Dermis blood vessel endothelial cell (primary cell): ENCODE data around the gene ABCA8. TPM values are rescaled to one million over a fixed set of nuclear protein-coding genes. Genes with fewer than 3 reads are reported as not detected.
"Not testable (repeated sequence)": the region's sequence is repeated elsewhere in the genome, so short reads cannot be mapped to it uniquely, and the experiment has no call there.

Source experiments
- DNase-seq: peaks from one replicate; pipeline ENCODE4 v3.0.0; 2010
- total RNA-seq: library from RNA; depleted of rRNA; stranded (reverse); fragments of >200 nt; gene quantifications from 2 replicates; pipeline ENCODE4 v1.2.3, GENCODE V29; 2014

Gene ABCA8, protein sequence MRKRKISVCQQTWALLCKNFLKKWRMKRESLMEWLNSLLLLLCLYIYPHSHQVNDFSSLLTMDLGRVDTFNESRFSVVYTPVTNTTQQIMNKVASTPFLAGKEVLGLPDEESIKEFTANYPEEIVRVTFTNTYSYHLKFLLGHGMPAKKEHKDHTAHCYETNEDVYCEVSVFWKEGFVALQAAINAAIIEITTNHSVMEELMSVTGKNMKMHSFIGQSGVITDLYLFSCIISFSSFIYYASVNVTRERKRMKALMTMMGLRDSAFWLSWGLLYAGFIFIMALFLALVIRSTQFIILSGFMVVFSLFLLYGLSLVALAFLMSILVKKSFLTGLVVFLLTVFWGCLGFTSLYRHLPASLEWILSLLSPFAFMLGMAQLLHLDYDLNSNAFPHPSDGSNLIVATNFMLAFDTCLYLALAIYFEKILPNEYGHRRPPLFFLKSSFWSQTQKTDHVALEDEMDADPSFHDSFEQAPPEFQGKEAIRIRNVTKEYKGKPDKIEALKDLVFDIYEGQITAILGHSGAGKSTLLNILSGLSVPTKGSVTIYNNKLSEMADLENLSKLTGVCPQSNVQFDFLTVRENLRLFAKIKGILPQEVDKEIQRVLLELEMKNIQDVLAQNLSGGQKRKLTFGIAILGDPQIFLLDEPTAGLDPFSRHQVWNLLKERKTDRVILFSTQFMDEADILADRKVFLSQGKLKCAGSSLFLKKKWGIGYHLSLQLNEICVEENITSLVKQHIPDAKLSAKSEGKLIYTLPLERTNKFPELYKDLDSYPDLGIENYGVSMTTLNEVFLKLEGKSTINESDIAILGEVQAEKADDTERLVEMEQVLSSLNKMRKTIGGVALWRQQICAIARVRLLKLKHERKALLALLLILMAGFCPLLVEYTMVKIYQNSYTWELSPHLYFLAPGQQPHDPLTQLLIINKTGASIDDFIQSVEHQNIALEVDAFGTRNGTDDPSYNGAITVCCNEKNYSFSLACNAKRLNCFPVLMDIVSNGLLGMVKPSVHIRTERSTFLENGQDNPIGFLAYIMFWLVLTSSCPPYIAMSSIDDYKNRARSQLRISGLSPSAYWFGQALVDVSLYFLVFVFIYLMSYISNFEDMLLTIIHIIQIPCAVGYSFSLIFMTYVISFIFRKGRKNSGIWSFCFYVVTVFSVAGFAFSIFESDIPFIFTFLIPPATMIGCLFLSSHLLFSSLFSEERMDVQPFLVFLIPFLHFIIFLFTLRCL (N-terminal part only)
- total RNA-seq = under 0.01 and 0.19 TPM in 2 replicates

DNA sequence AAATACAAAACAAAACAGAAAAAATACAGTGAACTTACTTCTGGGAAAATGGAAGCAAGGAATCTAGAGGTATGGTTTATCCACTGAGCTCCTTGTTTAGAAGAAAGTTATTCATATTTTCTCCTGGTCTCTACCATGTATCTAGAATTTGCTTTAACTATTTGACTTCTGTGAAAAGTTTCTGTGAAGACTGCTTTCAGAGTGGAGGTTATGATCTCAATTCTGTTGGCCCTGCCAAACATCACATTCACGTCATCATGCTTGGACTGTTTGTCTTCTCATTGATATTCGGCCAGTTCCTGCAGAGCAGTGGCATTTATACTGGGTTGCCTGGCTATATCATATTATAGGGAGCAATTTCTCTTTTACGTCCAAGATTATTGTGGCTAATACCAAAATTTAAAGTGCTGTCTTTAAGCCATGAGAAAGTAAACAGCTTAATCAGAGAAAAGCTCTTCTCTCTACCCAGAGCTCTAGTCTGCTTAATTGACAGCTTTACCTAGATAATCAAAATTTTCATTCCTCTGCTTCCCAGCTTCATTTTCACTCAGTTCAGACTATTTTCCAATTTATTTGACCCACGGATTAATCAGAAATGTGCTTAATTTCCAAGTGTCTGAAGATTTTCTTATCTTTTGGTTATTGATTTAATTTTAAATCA lies at the start of gene ABCA8:
TSS of gene ABCA8 (minus strand) at position 212 of the 661 bp plus-strand sequence. CDS start 13,358 bp downstream, outside the sequence.
- DNase-seq = no peak

DNA sequence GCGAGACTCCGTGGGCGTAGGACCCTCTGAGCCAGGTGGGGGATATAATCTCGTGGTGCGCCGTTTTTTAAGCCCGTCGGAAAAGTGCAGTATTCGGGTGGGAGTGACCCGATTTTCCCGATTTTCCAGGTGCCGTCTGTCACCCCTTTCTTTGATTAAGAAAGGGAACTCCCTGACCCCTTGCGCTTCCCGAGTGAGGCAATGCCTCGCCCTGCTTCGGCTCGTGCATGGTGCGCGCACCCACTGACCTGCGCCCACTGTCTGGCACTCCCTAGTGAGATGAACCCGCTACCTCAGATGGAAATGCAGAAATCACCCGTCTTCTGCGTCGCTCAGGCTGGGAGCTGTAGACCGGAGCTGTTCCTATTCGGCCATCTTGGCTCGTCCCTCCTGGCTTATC lies 49.6 kb upstream of the ABCA8 start:
- not testable (repeated sequence) for DNase-seq

DNA sequence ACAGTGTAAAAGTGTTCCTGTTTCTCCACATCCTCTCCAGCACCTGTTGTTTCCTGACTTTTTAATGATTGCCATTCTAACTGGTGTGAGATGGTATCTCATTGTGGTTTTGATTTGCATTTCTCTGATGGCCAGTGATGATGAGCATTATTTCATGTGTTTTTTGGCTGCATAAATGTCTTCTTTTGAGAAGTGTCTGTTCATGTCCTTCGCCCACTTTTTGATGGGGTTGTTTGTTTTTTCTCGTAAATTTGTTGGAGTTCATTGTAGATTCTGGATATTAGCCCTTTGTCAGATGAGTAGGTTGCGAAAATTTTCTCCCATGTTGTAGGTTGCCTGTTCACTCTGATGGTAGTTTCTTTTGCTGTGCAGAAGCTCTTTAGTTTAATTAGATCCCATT lies 44.6 kb upstream of the ABCA8 start:
- not testable (repeated sequence) for DNase-seq

DNA sequence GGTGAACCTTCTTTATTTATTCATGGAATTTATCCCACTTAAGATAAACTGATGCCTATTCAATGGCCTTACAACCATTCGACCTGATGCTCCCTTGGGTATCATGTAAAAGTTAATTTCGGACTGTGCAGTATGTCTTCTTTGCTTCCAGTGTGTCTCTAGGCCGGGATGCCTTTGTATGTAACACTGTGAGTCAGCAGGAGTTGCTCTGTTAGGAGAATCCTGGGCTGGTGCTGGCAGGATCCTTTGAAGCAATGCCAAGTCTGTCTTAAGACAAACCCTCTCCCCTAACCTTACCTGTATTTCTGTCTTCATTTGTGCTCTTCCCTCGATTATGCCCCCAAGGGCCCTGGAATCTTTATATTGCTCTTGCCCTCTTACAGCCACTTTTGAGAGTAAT lies 37.9 kb upstream of the ABCA8 start:
- DNase-seq = peak; percentile 19

DNA sequence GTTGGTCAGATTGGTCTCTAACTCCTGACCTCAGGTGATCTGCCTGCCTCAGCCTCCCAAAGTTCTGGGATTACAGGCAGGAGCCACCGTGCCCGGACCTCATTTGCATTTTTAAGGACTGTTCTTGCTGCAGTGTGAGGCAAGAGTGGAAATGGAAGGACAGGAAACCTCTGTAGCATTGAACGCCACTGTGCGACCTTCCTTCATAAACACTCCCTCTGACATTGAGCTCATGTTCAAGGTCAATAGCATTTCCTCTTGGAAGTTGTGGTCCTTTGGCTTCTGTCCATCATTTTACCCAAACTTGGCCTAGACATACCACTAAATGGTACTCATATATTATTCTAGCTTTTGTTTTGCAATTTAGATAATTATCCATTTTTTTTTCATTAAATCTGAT lies 32.8 kb upstream of the ABCA8 start:
- no peak for DNase-seq

DNA sequence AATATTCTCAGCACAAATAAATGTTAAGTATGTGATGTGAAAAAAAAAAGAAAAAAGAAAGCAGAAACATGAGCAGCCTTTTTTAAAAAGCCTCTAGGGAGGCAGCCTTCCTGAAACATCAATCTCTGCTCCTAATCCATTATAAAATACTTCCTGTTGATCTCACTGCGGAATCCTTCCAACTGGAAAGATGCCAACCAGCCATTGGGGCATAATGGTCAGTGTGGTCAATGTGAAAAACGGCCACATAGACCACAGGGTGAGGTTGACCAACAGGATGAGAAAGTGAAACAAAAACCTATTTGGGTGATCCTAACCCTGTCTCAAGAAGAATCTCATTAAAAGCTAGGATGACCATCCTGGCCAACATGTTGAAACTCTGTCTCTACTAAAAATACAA lies 26.1 kb upstream of the ABCA8 start:
- peak; percentile 95 for DNase-seq

DNA sequence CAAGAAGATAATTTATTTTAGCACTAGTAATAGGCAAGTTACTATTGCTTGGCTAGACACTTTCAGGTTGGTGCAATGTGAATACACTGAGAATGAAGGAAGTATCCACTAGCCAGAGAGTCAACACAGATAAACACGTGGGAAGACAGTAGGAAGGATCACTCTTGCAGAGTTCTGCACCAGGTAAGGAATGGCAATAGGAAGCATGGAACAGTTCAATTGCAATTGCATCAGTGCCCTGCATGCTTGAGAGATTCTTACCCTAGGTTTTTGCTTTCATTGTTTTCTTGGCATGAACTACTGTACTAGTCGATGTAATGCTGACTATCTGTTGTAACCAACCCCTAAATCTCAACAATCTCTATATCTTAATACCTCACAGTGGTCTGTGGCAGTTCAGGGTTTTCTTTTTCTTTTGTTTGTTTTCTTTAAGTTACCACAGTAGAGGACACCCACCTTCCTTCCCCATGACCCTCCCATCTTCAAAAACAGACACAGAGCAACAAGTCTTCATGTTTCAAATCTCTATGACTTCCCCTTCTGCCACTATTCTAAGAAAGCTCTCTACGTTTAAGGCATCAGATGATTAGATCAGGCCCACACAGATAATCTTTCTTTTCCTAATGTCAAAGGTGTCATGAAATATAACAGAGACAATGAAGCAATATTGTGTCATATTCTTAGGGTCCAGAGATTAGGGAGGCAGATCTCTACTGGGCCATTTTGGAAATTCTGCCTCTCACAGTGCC lies 18.1 kb upstream of the ABCA8 start:
- DNase-seq = no peak

DNA sequence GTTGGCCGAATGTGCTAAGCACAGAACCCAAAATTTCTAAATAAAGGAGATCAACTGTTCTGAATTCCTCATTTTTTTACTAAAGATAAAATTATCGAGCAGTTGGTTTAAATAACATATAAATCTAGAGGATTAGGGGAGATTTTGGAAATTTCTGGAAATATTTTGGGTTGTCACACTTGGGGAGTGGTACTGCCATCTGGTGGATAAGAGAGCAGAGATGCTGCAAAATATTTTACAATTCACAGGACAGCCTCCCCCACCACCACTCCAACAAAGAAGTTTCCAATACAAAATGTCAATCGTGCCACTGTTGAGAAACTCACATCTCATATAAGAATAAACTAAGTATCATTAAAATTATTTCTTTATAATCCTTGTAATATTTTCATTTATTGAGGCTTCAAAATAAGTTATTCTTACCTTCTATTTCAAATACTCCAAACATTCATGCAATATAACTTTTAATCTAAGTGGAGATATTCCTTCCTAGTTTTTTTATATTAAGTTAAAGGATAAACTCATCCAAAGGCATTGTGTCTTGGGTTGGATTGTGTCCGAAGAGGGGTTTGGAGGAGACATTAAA lies 17.0 kb upstream of the ABCA8 start:
- peak; percentile 65 for DNase-seq

DNA sequence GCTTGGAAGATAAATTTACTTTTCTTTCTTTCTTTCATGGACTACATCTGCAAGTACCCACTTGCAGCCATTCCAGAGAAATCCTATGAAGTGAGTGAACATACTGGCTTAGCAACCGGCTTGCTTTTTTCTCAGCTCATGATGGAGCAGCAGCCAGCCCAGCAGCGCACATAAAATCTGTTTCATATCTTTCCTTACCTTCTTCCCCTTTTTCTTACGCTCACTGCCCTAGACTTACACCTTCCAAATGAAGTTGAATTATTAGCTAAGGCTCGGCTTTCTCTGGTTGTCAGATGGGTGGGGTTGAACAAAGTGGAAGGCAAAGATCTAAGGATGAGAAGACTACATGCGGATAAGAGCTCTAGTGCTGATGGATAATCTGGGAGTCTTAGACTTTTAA lies 13.9 kb upstream of the ABCA8 start:
- DNase-seq = no peak

DNA sequence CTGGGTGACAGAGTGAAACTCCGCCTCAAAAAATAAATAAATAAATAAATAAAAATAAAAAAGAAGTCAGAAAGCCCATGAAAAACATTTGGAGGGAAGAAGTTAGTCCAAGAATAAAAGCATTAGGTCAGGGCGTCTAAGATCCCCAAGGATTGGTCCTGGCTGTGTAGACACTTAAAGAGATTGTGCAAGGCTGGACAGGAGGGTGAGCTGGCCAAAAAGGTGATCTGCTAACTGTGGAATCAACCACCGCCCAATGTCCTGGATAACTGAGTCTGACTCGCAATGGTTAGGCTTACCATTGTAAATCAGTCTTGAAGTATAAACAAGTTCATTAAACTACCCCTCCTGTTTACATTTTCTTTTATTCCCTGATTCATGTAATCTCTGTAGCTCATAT lies 8.8 kb upstream of the ABCA8 start:
- no peak for DNase-seq

DNA sequence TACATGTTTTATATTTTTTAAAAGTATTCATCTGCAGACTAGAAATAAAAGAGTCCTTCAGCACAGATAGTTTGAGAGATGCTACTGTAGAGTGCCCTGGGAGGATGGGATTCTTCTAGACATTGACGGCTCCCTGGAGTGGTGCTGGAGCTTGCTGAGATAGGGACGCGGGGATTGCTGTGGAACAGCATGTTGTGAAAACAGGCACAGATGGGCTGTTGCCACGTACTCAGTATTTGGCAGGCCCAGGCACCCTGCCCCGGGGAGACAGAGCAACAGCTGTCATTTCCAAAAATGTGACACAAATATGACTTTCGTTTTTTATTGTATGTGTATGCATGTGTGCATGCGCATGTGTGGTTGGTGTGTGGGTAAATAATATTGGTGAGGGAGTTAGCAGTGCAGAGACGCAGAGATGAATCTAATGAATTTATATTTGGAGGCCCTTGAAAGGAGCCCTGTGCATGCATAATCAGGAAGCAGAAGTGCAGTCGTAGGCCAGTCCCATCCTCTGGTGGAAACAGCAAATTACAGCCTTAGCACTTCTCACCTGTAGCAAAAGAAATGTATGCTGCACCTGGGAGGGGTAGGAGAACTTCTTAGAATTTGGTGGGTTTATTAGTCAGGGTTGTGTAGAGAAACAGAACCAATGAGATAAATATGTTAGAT lies 6.2 kb upstream of the ABCA8 start:
- DNase-seq = no peak

DNA sequence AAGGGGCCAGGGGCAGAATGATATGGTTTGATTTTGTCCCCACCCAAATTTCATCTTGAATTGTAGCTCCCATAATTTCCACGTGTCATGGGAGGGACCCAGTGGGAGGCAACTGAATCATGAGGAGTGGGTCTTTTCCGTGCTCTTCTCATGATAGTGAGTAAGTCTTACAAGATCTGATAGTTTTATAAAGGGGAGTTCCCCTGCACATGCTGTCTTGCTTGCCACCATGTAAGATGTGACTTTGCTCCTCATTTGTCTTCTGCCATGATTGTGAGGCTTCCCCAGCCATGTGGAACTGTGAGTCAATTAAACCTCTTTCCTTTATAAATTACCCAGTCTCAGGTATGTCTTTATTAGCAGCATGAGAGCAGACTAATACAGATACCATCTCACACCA lies 3.9 kb upstream of the ABCA8 start:
- DNase-seq = not testable (repeated sequence)

DNA sequence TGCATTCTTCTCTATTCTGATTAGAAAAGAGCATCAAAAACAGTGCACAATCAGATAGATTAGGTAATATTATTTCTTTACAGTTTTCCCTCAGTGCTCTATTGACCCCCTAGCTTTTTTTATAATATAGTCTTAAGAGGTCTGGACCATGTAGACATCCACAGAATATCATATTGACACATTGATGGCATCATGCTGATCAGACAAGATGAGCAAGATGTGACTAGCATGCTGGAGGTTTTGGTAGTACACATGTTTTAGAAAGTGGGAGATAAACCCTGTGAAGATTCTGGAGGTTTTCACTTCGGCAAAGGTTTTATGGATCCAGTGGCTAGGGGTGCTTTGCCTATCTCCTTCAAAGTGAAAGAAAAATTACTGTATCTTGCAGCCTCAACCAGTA lies 2.8 kb upstream of the ABCA8 start:
- no peak for DNase-seq

DNA sequence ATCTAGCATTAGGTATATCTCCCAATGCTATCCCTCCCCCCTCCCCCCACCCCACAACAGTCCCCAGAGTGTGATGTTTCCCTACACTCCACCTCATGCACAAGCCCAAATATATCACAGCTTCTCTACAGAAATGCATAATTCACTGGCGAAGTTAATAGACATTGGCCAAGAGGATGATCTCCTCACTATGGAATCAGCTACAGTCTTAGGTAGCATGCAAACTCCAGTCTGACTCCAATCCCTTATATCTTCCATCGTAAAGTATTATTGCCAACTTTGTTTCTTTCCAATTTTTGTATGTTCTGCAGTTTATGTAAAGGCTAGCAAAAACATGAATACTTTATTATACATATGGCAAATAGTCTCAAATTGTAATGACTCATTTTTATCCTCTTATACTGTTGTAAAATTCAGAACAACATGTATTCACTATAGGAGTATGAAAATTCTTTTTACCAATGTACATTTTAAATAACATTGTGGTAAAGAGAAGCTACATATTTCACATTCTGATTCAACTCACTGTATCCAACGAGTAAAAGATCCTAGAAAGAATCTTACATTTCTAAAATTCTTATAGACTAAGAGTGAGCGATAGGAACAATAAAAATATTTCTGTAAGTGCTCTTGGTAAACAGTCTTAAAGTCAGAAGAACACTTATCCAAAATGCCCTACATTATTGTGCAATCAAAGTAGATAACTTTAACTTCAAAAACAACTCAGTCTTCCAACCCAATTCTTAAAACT lies 871 bp downstream of the ABCA8 start:
- DNase-seq = no peak

DNA sequence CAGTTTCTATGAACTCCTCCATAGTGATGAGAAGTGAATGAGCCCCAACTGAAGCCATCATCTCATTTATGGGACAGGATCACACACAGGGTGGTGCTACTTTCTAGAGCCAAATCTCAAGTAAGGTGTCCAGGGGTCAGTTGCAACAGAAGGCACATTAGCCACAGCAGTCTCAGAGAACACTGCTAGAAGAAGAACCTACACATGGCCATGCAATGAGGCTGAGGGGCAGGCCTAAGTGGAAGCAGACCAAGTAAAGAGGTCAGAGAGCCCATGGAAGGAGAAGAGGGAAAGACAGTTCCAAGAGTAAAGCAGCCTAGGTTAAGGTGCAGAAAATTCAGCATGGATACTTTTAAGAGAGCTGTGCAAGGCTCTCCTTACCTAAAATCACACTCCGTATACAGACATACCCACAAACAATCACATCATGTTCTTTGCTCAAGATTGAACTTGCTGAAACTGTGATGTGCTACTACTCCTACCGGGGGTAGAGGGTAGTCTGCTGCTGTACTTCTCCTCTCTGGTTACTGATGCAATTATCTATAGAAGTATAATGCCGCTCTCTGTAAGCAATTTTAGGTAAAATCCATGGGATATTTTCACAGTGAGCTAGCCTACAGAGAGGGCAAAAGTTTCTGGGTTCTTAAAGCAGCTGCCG lies 1.7 kb downstream of the ABCA8 start:
- no peak for DNase-seq

DNA sequence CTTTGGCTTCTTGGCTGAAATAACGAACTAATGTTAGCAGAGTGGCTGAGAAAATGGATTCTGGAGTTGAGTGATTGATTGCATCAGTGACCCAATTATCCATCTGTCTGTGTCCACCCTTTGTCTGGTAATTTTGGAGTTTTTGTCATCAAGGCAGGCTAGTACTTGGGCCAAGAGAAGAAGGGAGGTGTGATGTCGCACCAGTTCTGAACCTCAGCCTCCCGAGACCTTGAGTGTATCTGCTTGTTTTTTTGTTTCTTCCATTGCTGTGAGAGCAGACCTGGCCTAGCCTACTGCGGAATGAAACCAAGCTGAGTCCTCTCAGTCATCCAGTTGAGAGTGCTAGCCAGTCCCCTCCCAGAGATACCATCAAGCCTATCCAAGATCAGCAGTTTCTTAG lies 4.5 kb downstream of the ABCA8 start:
- no peak for DNase-seq

DNA sequence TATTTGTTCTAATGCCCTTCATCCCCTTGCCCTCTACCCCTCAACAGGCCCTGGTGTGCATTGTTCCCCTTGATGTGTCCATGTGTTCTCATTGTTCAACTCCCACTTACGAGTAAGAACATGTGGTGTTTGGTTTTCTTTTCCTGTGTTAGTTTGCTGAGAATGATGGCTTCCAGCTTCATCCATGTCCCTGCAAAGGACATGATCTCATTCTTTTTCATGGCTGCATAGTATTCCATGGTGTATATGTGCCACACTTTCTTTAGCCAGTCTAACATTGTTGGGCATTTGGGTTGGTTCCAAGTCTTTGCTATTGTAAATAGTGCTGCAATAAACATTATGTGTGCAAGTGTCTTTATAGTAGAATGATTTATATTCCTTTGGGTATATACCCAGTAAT lies 7.3 kb downstream of the ABCA8 start:
- DNase-seq = not testable (repeated sequence)

DNA sequence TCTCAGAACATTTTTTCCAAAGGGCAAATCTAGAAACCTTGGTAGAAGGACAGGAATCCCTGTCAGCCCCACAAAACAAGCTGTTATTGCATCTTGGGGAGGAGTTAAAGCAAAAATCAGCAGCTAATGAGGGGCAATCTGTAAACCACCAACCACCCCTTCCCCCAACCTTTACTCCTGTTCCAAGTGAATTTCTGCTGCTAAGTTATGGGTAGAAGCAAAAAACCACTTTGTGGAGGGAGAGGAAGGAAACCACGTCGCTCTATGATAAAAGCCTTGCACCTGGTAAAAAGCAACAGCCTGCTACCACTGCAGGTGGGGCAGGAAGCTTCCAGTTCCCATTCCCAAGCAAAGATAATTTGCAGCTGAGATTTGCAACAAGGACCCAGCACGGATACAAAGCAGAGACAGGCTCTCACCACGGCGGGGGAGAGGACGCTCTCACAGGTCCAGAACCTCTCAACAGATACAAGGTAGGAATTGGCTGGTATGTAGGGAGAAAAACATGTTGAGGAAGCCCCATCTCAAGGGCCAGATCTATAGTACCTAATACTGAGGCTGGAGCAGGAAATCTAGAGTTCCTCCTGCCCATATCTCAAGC lies 10.7 kb downstream of the ABCA8 start:
- no peak for DNase-seq

DNA sequence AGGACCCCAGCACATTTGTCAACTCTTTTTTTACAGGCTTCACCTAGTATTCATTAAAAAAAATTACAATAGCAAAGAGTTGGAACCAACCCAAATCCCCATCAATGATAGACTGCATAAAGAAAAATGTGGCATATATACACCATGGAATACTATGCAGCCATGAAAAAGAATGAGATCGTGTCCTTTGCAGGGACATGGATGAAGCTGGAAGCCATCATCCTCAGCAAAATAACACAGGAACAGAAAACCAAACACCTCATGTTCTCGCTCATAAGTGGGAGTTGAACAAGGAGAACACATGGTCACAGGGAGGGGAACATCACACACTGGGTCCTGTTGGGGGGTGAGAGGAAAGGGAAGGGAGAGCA lies 11.4 kb downstream of the ABCA8 start:
- DNase-seq = not testable (repeated sequence)
